Stimulated activated CD8-positive, alpha-beta memory T cell treated with anti-CD3 and anti-CD28 coated beads, Interleukin-12 subunit alpha, Interleukin-12 subunit beta, amount 100 ng/mL, for 24 hours (primary cell): ENCODE measurements around the gene NUP85.
"Not testable (repeated sequence)": the region's sequence is repeated elsewhere in the genome, so short reads cannot be mapped to it uniquely, and the experiment has no call there.

ENCODE experiments used
- DNase-seq: peaks from one replicate; pipeline ENCODE4 v3.0.0-alpha.2; 2020; ENCODE audit errors: extremely low read depth

The NUP85 gene

GRCh38 chr17:75269844-75270217 is 64.4 kb downstream of the NUP85 start:
- no peak for DNase-seq

- DNase-seq: no peak
Measured at GRCh38 chr17:75270218-75270965, 64.9 kb downstream of the NUP85 start.

- DNase-seq: no peak
Measured at GRCh38 chr17:75270966-75271232, 65.4 kb downstream of the NUP85 start, which contains the start of gene MIF4GD. TSS of gene MIF4GD (minus strand) at chr17:75271231. CDS start at chr17:75270195, 1,036 bp downstream.

DNA sequence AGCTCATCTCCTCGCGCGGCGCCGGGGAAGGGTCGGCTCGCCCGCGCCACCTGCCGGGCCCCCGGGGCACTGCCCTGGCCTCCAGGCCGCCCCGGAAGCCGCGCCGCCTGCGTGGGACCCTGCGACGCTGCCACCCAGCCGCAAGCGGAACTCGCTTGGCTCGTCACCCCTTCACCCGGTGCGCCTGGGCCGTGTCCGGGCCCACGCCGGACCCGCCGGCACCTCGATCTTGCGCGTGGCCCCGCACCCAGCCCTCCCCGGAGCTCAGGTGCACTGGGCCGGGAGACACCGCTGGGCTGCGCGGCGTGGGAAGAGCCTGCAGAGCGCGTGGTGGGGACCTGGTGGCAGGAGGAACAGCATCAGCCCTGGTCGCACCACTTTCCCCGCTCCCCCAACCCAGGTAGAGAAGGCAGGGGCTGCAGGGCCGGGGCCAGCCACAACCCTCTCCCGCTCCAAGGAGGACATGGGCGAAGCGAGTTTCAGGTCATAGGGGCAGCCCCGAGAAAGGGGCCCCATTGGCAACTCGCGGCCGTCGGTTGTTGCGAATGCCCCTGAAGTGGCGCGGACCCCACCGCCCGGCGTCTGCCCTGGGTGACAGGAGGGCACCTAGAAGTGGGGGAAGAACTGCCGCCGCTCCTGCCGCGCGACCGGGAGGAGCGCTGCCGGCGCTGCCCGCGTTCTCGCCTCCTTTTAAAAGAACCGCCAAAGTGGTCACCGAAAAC is 65.9 kb downstream of the NUP85 start:
- DNase-seq: peak; percentile 71

GRCh38 chr17:75271955-75272847 is 66.7 kb downstream of the NUP85 start:
- no peak for DNase-seq

GRCh38 chr17:75272848-75273184 is 67.3 kb downstream of the NUP85 start:
- DNase-seq: no peak

GRCh38 chr17:75273977-75274708 is 68.7 kb downstream of the NUP85 start:
- DNase-seq: no peak

DNA sequence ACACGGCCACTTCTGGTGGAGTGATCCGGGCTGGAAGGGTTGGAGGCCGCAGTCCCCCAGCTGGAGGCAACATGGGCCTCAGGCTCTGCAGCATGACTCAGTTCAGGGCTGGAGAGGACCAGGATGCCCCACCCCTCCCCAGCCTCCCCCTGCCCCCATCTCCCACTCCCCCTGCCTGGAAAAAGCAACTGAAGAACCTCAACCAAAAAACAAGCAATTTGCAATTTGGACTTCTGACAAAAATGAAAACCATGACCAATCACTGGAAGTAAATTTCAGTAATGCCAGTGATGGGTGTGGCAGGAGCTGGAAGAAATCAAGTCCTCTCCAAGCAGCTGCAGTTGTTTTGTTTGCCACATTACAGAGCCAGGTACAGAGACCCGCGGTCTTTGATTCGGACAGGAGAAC is 72.2 kb downstream of the NUP85 start:
- DNase-seq: no peak

GRCh38 chr17:75280189-75280588 is 74.7 kb downstream of the NUP85 start:
- not testable (repeated sequence) for DNase-seq

- no peak for DNase-seq
Measured at GRCh38 chr17:75285123-75285522, 79.6 kb downstream of the NUP85 start.
